Suprapubic skin (tissue), 4 donors: ENCODE measurements around the gene KIF19.

ENCODE experiments used
- EP300 ChIP-seq: sonication (generic); formaldehyde crosslinking; IDR thresholded peaks from one replicate; pipeline ENCODE4 v1.6.1; 2017; ENCODE audit warnings: antibody characterized with exemption
- POLR2A ChIP-seq, 2 donors: fragments of 450-650 bp; IDR thresholded peaks; one replicate each; pipeline ENCODE4 v1.6.1; 2017; ENCODE audit warnings: antibody characterized with exemption in 2 of 2, mild to moderate bottlenecking in 2 of 2, moderate library complexity in 2 of 2
- POLR2AphosphoS5 ChIP-seq, 3 donors: sonication (generic); formaldehyde crosslinking; IDR thresholded peaks; one replicate each; pipeline ENCODE4 v1.6.1; 2017; ENCODE audit warnings: antibody characterized with exemption in 3 of 3
- TF ChIP-seq, protein P1 (sequence below), 2 donors: fragments of 200-600 bp in 1 of 2; fragments of 450-650 bp in 1 of 2; sonication (generic) in 1 of 2; IDR thresholded peaks; one replicate each; pipeline ENCODE4 v1.5.1; 2016 to 2019; ENCODE audit warnings: antibody characterized with exemption in 2 of 2, mild to moderate bottlenecking in 1 of 2, moderate library complexity in 1 of 2

DNA sequence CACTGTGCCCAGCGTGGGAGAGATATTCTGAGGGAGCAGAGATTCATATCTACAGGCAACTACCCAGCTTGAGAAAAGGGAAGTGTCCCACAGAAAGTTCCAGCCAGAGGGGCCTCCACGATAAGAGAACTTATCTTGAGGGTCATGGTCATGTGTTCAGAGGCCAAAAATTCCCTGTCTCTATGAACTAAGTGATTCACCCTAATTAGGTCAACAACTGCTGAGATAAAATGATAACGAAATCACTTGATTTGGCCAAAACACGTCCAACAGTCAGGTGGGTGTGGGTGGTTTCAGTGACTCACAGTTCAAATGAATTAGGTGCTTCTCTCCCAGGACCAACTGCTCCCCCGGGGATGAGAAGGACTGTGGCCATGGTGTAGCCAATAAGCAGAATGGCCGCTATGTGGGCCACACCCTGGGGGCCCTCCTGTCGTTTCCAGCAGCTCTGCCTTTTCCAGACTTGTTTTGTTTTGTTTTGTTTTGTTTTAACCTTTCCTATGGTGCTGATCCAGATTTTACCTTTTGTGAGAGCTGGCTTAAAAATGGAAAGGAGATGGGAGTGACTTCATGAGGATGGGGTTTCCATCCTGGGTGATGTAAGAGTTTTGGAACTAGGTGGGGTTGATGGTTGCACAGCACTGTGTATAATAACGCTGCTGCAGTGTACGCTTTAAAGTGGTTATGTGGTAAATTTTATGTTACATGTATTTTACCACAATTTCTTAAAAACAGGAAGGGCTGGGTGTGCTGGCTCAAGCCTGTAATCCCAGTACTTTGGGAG is 43.2 kb upstream of the KIF19 start:
- no peak for TF ChIP-seq POLR2A (IDR thresholded peaks at IDR 0.05)
- TF ChIP-seq, protein P1, sequence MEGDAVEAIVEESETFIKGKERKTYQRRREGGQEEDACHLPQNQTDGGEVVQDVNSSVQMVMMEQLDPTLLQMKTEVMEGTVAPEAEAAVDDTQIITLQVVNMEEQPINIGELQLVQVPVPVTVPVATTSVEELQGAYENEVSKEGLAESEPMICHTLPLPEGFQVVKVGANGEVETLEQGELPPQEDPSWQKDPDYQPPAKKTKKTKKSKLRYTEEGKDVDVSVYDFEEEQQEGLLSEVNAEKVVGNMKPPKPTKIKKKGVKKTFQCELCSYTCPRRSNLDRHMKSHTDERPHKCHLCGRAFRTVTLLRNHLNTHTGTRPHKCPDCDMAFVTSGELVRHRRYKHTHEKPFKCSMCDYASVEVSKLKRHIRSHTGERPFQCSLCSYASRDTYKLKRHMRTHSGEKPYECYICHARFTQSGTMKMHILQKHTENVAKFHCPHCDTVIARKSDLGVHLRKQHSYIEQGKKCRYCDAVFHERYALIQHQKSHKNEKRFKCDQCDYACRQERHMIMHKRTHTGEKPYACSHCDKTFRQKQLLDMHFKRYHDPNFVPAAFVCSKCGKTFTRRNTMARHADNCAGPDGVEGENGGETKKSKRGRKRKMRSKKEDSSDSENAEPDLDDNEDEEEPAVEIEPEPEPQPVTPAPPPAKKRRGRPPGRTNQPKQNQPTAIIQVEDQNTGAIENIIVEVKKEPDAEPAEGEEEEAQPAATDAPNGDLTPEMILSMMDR (IDR thresholded peaks at IDR 0.05), result no peak
- TF ChIP-seq POLR2AphosphoS5 (IDR thresholded peaks at IDR 0.05), result no peak
- no peak for TF ChIP-seq EP300
